Measurements from ENCODE around the gene NANOG. TPM values are rescaled to one million over a fixed set of nuclear protein-coding genes. Genes with fewer than 3 reads are reported as not detected.
"Not testable (repeated sequence)": the region's sequence is repeated elsewhere in the genome, so short reads cannot be mapped to it uniquely, and the experiment has no call there.

The NANOG gene
- total RNA-seq, 1 donor from 2014 or later: not detected

- DNase-seq: no peak
- Histone ChIP-seq H3K36me3 (no peaks in the 10 kb centered on the region), H3K27ac (no peak overlapping the region), H3K27me3 (no peaks in the 10 kb centered on the region), H3K4me1 (peaks cover 5% of the 10 kb centered on the region), H3K4me3 (no peak overlapping the region), H3K9me3 (no peaks in the 10 kb centered on the region)
- no peak for TF ChIP-seq CTCF (IDR thresholded peaks at IDR 0.05)
- no peak for ATAC-seq
- intact Hi-C loops (cut with DNase I): no loop called here
Measured at GRCh38 chr12:7784701-7785100, 4.5 kb upstream of the NANOG start.

- ATAC-seq: peak; percentile 50
- TF ChIP-seq CTCF (IDR thresholded peaks at IDR 0.05): no peak
- H3K27me3 ChIP-seq: no peaks in the 10 kb centered on the region
- H3K27ac ChIP-seq: no peak overlapping the region
- no peak overlapping the region for H3K4me3 ChIP-seq
- H3K9me3 ChIP-seq: no peaks in the 10 kb centered on the region
- intact Hi-C loops (cut with DNase I): no loop called here
- H3K36me3 ChIP-seq: no peaks in the 10 kb centered on the region
- peaks cover 5% of the 10 kb centered on the region for H3K4me1 ChIP-seq
- no peak for DNase-seq
Measured at GRCh38 chr12:7787574-7788293, 1.5 kb upstream of the NANOG start.

- no peak for TF ChIP-seq CTCF (IDR thresholded peaks at IDR 0.05)
- Histone ChIP-seq H3K36me3 (no peaks in the 10 kb centered on the region), H3K27me3 (no peaks in the 10 kb centered on the region), H3K27ac (no peak overlapping the region), H3K9me3 (no peaks in the 10 kb centered on the region), H3K4me1 (peaks cover 5% of the 10 kb centered on the region), H3K4me3 (no peak overlapping the region)
- ATAC-seq: no peak
- DNase-seq: no peak
- intact Hi-C loops (cut with DNase I): no loop called here
Measured at GRCh38 chr12:7788294-7788660, 925 bp upstream of the NANOG start.

GRCh38 chr12:7793211-7793610 lies 4.0 kb downstream of the NANOG start:
- no peaks in the 10 kb centered on the region for H3K27me3 ChIP-seq
- H3K9me3 ChIP-seq: no peaks in the 10 kb centered on the region
- H3K27ac ChIP-seq: no peak overlapping the region
- ATAC-seq (no peak), DNase-seq (no peak)
- intact Hi-C loops (cut with DNase I): no loop called here
- no peaks in the 10 kb centered on the region for H3K36me3 ChIP-seq
- H3K4me3 ChIP-seq: no peak overlapping the region
- H3K4me1 ChIP-seq: no peaks in the 10 kb centered on the region
- TF ChIP-seq CTCF (IDR thresholded peaks at IDR 0.05): no peak

- H3K27ac ChIP-seq; H3K4me1 ChIP-seq; intact Hi-C loops (cut with DNase I); H3K9me3 ChIP-seq; H3K27me3 ChIP-seq; DNase-seq; H3K36me3 ChIP-seq; H3K4me3 ChIP-seq; ATAC-seq: not testable (repeated sequence)
Measured at GRCh38 chr12:7797269-7797668, 8.1 kb downstream of the NANOG start.

GRCh38 chr12:7797698-7798398 lies 8.6 kb downstream of the NANOG start:
- no peak for DNase-seq
- ATAC-seq: no peak
- Histone ChIP-seq H3K36me3 (no peaks in the 10 kb centered on the region), H3K4me1 (no peaks in the 10 kb centered on the region), H3K27me3 (no peaks in the 10 kb centered on the region), H3K27ac (no peak overlapping the region), H3K4me3 (no peak overlapping the region), H3K9me3 (no peaks in the 10 kb centered on the region)
- intact Hi-C loops (cut with DNase I): no loop called here
- no peak for TF ChIP-seq CTCF (IDR thresholded peaks at IDR 0.05)

GRCh38 chr12:7798750-7799308 lies 9.6 kb downstream of the NANOG start:
- H3K36me3 ChIP-seq; H3K4me1 ChIP-seq; DNase-seq; H3K9me3 ChIP-seq; H3K4me3 ChIP-seq; ATAC-seq; H3K27ac ChIP-seq; intact Hi-C loops (cut with DNase I); H3K27me3 ChIP-seq: not testable (repeated sequence)

Data from upper lobe of right lung (tissue), 1 donor.